Measurements from ENCODE around the gene L3MBTL4.
"Not testable (repeated sequence)": the region's sequence is repeated elsewhere in the genome, so short reads cannot be mapped to it uniquely, and the experiment has no call there.

Gene L3MBTL4

GRCh38 chr18:6310714-6311113, 104.0 kb downstream of the L3MBTL4 start:
- no peak for DNase-seq (ENCODE audit: low spot score)

GRCh38 chr18:6297875-6298274, 116.8 kb downstream of the L3MBTL4 start:
- DNase-seq (ENCODE audit: low spot score), result no peak

GRCh38 chr18:6294148-6294784, 120.4 kb downstream of the L3MBTL4 start:
- no peak for DNase-seq (ENCODE audit: low spot score)

GRCh38 chr18:6289843-6290242, 124.9 kb downstream of the L3MBTL4 start:
- DNase-seq (ENCODE audit: low spot score), result no peak

GRCh38 chr18:6286585-6286984, 128.1 kb downstream of the L3MBTL4 start:
- DNase-seq (ENCODE audit: low spot score), result no peak

GRCh38 chr18:6284761-6285160, 129.9 kb downstream of the L3MBTL4 start:
- DNase-seq (ENCODE audit: low spot score), result no peak

GRCh38 chr18:6284300-6284699, 130.4 kb downstream of the L3MBTL4 start:
- DNase-seq (ENCODE audit: low spot score), result no peak

GRCh38 chr18:6281874-6282273, 132.8 kb downstream of the L3MBTL4 start:
- no peak for DNase-seq (ENCODE audit: low spot score)

GRCh38 chr18:6280211-6280743, 134.4 kb downstream of the L3MBTL4 start:
- no peak for DNase-seq (ENCODE audit: low spot score)

GRCh38 chr18:6279308-6279707, 135.4 kb downstream of the L3MBTL4 start:
- DNase-seq (ENCODE audit: low spot score), result no peak

GRCh38 chr18:6273423-6273822, 141.3 kb downstream of the L3MBTL4 start:
- DNase-seq (ENCODE audit: low spot score), result no peak

- DNase-seq (ENCODE audit: low spot score), result not testable (repeated sequence)
These were observed 142.6 kb downstream of the L3MBTL4 start for GRCh38 chr18:6272144-6272543.

- DNase-seq (ENCODE audit: low spot score), result no peak
These were observed 143.1 kb downstream of the L3MBTL4 start for GRCh38 chr18:6271585-6271984.

GRCh38 chr18:6270771-6271216, 143.9 kb downstream of the L3MBTL4 start:
- no peak for DNase-seq (ENCODE audit: low spot score)

- no peak for DNase-seq (ENCODE audit: low spot score)
These were observed 144.9 kb downstream of the L3MBTL4 start for GRCh38 chr18:6269660-6270332.

GRCh38 chr18:6266212-6266611, 148.5 kb downstream of the L3MBTL4 start:
- no peak for DNase-seq (ENCODE audit: low spot score)

GRCh38 chr18:6261938-6262337, 152.8 kb downstream of the L3MBTL4 start:
- no peak for DNase-seq (ENCODE audit: low spot score)

GRCh38 chr18:6259324-6259723, 155.4 kb downstream of the L3MBTL4 start:
- not testable (repeated sequence) for DNase-seq (ENCODE audit: low spot score)

- no peak for DNase-seq (ENCODE audit: low spot score)
These were observed 156.8 kb downstream of the L3MBTL4 start for GRCh38 chr18:6257950-6258349.

GRCh38 chr18:6256521-6256920, 158.2 kb downstream of the L3MBTL4 start:
- no peak for DNase-seq (ENCODE audit: low spot score)

GRCh38 chr18:6255886-6256285, 158.8 kb downstream of the L3MBTL4 start:
- no peak for DNase-seq (ENCODE audit: low spot score)

- no peak for DNase-seq (ENCODE audit: low spot score)
These were observed 159.5 kb downstream of the L3MBTL4 start for GRCh38 chr18:6255116-6255705.

GRCh38 chr18:6254456-6254855, 160.3 kb downstream of the L3MBTL4 start:
- no peak for DNase-seq (ENCODE audit: low spot score)
